Naive thymus-derived CD4-positive, alpha-beta T cell (primary cell): ENCODE measurements around the gene PIGV. TPM values are rescaled to one million over a fixed set of nuclear protein-coding genes. Genes with fewer than 3 reads are reported as not detected.

Source experiments
- ATAC-seq: fragments of 150-1000 bp; cut with Tn5 transposase; 2 replicates; pipeline ENCODE4 v1.10.0; 2021; ENCODE audit warnings: mild to moderate bottlenecking, moderate library complexity
- CTCF ChIA-PET: fragments of 350-600 bp; sonication (Branson Sonifier 250); formaldehyde crosslinking; loops from one replicate; lab custom pipeline; 2021; ENCODE audit warnings: antibody characterized with exemption; lab: Charles Lee
- POLR2A ChIA-PET: fragments of 350-600 bp; sonication (Branson Sonifier 250); formaldehyde crosslinking; loops from one replicate; lab custom pipeline; 2021; ENCODE audit warnings: antibody characterized with exemption, inconsistent platforms; lab: Charles Lee
- DNase-seq, 9 donors: peaks; one replicate each; pipeline versions ENCODE4 v3.0.0 to v3.0.0-alpha.2; 2020 to 2022; ENCODE audit warnings: mixed read lengths in 1 of 9
- H3K27ac ChIP-seq: one replicate; pipeline ENCODE4 v1.7.0; 2013; ENCODE audit warnings: mild to moderate bottlenecking, low read depth, low read length, moderate library complexity
- H3K27me3 ChIP-seq, 2 donors: one replicate each; pipeline ENCODE4 v1.7.0; 2013; ENCODE audit warnings: low read length in 2 of 2, mild to moderate bottlenecking in 2 of 2, moderate library complexity in 2 of 2; ENCODE audit not compliant: control insufficient read depth in 2 of 2, insufficient read depth in 2 of 2
- H3K36me3 ChIP-seq, 3 experiments: 1 replicate in 2 of 3; 2 replicates in 1 of 3; pipeline ENCODE4 v1.7.0; 2013; ENCODE audit warnings: low read length in 3 of 3, mild to moderate bottlenecking in 3 of 3, moderate library complexity in 1 of 3; ENCODE audit not compliant: insufficient read depth in 3 of 3, control insufficient read depth in 2 of 3
- H3K4me1 ChIP-seq, 2 donors: one replicate each; pipeline ENCODE4 v1.7.0; 2013; ENCODE audit warnings: low read length in 2 of 2, mild to moderate bottlenecking in 2 of 2, moderate library complexity in 1 of 2; ENCODE audit not compliant: control insufficient read depth in 2 of 2, insufficient read depth in 2 of 2
- H3K4me3 ChIP-seq: 2 replicates; pipeline ENCODE4 v1.7.0; 2013; ENCODE audit warnings: mild to moderate bottlenecking, low read length
- H3K9me3 ChIP-seq, 3 experiments: 1 replicate in 2 of 3; 2 replicates in 1 of 3; pipeline ENCODE4 v1.7.0; 2013; ENCODE audit warnings: low read length in 3 of 3; ENCODE audit not compliant: control insufficient read depth in 2 of 3
- H3K27ac Mint-ChIP-seq, 9 donors: one replicate each; pipeline ENCODE4 v1.8.0; 2020 to 2022; ENCODE audit warnings: mixed read lengths in 9 of 9, mild to moderate bottlenecking in 8 of 9, moderate library complexity in 5 of 9, inconsistent platforms in 2 of 9
- H3K27me3 Mint-ChIP-seq, 5 donors: one replicate each; pipeline ENCODE4 v1.8.0; 2021 to 2022; ENCODE audit warnings: mixed read lengths in 5 of 5, mild to moderate bottlenecking in 1 of 5
- H3K36me3 Mint-ChIP-seq, 5 donors: one replicate each; pipeline ENCODE4 v1.8.0; 2020 to 2022; ENCODE audit warnings: mixed read lengths in 5 of 5, mild to moderate bottlenecking in 3 of 5, inconsistent platforms in 1 of 5
- H3K4me1 Mint-ChIP-seq, 7 donors: one replicate each; pipeline ENCODE4 v1.8.0; 2020 to 2022; ENCODE audit warnings: mixed read lengths in 7 of 7, mild to moderate bottlenecking in 3 of 7, inconsistent platforms in 1 of 7
- H3K4me3 Mint-ChIP-seq, 10 donors: one replicate each; pipeline ENCODE4 v1.8.0; 2020 to 2022; ENCODE audit warnings: mild to moderate bottlenecking in 10 of 10, mixed read lengths in 10 of 10, moderate library complexity in 6 of 10, inconsistent platforms in 2 of 10
- H3K9me3 Mint-ChIP-seq, 11 donors: one replicate each; pipeline ENCODE4 v1.8.0; 2020 to 2022; ENCODE audit warnings: mixed read lengths in 11 of 11, mild to moderate bottlenecking in 4 of 11, inconsistent platforms in 1 of 11, moderate library complexity in 1 of 11
- intact Hi-C, 2 donors: fragments of 100-400 bp; cut with micrococcal nuclease; formaldehyde crosslinking; loops; one replicate each; pipeline ENCODE4 v1.15.1; 2023
- polyA plus RNA-seq, 2 donors: library from polyadenylated mRNA; unstranded; fragments of 300-500 nt; fragmentation: Illumina TruSeq; gene quantifications; one replicate each; pipeline ENCODE4 v1.2.3, GENCODE V29; 2021
- total RNA-seq, 6 experiments: library from RNA in 5 of 6; stranded (reverse) in 5 of 6; gene quantifications; 1 replicate in 5 of 6; 2 replicates in 1 of 6; pipeline ENCODE4 v1.2.3 and lab custom pipeline; 2021 to 2026

The PIGV gene
- total RNA-seq (10 to 100 TPM in 4 of 5 experiments, 1 to 10 TPM in 1; 8.4 to 17.9 (median 16.7) TPM), polyA plus RNA-seq (10 to 100 TPM in 1 of 2 donors, 1 to 10 TPM in 1; 7.0 to 11.3 TPM), total RNA-seq (lab: John Stamatoyannopoulos, UW) (12.9 reads per million, percentile 41 among the genes with 10 or more reads in this experiment)

DNA sequence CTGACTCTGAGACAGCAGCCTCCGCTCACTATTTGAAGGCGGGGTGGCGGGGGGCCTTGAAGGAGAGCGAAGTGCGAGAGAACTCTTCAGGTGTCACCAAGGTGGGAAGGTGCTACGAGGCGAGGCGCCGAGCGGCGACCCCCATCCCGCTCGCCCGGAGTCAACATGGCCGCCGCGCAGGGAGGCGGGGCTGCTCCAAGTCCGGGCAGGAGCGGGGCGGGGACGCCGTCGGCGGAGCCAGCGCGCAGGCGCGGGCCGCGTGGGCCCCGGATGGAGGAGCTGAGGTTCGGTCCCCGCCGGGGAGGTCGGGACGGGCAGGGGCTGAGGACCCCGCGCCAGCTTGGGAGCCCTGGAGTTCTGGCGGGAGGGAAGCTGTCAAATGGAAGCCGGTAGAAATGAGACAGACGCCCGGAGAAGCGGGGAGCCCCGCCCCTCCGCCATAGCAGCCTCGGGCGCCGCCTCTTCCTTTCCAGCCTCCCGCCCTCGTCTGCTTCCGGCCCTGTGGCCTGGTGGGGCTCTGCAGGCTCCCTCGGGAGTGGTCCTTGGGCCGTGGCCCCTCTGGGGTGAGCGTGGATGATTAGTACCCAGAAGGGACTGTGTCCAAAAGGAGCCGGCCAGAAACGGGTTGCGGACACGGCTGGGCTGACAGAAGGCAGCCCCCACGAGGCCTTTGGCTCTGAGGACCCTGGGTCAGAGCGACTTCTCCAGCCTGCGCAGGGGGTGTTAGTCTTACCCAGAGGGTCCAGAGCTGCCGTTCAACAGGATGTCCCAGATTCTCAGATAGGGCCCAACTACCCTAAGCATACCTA, at the start of gene PIGV:
Gene PIGV (plus strand): TSS at position 245 of the 809 bp plus-strand sequence. CDS start 2,866 bp downstream, outside the sequence.
- Histone ChIP-seq H3K9me3 (no peaks in the 10 kb centered on the region), H3K4me1 (peaks cover 41 to 42% of the 10 kb centered on the region in 2 donors), H3K36me3 (peaks cover 0 to 10% (median 0%) of the 10 kb centered on the region in 3 experiments), H3K27ac (peak within 1 kb of the TSS; percentile 95), H3K27me3 (no peaks in the 10 kb centered on the region), H3K4me3 (peak within 1 kb of the TSS; percentile 91)
- Mint-ChIP-seq H3K4me1 (peaks cover 38 to 74% (median 69%) of the 10 kb centered on the region in 7 donors), H3K27me3 (no peaks in the 10 kb centered on the region), H3K9me3 (peaks cover 0 to 4% (median 0%) of the 10 kb centered on the region in 11 donors), H3K4me3 (peak within 1 kb of the TSS; percentile 81 to 99 (median 90)), H3K36me3 (peaks cover 0 to 7% (median 5%) of the 10 kb centered on the region in 5 donors), H3K27ac (peak within 1 kb of the TSS; percentile 87 to 100 (median 99))
- DNase-seq (peak; percentile 81 to 95 (median 90)), ATAC-seq (peak; percentile 84)
- POLR2A ChIA-PET: interaction anchor here (0.6 to 8.5 kb wide), 34 partner anchors 9 to 287 kb away, joined by 3 to 383 read pairs (median 6); partner anchors contain the start of genes ARID1A, GPATCH3, GPN2 and RPS6KA1
- intact Hi-C loops: loop anchor here (1.0 to 5.0 kb wide), 10 partner anchors 44 to 317 kb away; no protein-coding TSS in a partner anchor
- CTCF ChIA-PET: interaction anchor here (0.8 to 5.9 kb wide), 27 partner anchors 10 to 288 kb away, joined by 3 to 207 read pairs (median 7); no protein-coding TSS in a partner anchor

DNA sequence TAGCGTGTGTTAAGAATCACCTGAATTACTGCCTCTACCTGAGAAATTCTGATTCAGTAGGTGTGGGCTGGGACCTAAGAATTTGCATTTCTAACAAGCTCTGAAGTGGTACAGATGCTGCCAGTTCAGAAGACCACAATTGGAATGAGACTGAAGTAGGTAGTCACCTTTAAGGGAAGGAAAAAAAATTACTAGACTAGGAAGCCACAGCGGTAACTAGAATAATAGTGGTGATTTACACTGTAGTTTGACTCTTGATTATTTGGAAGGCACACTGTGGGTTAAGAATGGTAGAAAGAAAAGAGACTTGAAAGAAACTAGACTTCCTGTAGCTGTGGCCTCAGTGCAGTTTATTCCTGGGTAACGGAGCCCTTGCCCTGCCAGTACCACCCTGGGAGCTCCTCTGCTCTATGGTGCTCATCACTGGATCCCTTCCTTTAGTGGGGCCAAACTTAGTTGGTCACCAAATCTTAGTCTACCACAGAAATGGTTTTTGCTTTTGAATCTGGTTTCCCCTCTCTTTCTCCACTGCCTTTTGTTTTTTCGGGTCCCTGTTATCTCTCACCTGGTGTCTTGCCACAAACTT, 48.3 kb upstream of the PIGV start:
- peak overlapping the region; percentile 29 for H3K4me3 ChIP-seq
- H3K27me3 ChIP-seq: no peaks in the 10 kb centered on the region
- H3K27ac Mint-ChIP-seq: peak overlapping the region; percentile 29 to 93 (median 88)
- peaks cover 0 to 32% (median 4%) of the 10 kb centered on the region in 3 experiments for H3K36me3 ChIP-seq
- ChIA-PET CTCF (interaction anchor here (0.6 to 2.4 kb wide), 5 partner anchors 9 to 305 kb away, joined by 3 to 12 read pairs (median 4); no protein-coding TSS in a partner anchor), POLR2A (interaction anchor here (0.5 to 7.6 kb wide), 15 partner anchors 8 to 57 kb away, joined by 3 to 41 read pairs (median 6); partner anchors contain the start of genes ARID1A and PIGV)
- no peaks in the 10 kb centered on the region for H3K27me3 Mint-ChIP-seq
- no peaks in the 10 kb centered on the region for H3K9me3 ChIP-seq
- H3K9me3 Mint-ChIP-seq: peaks cover 0 to 2% (median 0%) of the 10 kb centered on the region in 11 donors
- H3K36me3 Mint-ChIP-seq: peaks cover 10 to 38% (median 23%) of the 10 kb centered on the region in 5 donors
- H3K27ac ChIP-seq: peak overlapping the region; percentile 62
- peak; percentile 16 for ATAC-seq
- H3K4me1 ChIP-seq: peaks cover 40 to 65% of the 10 kb centered on the region in 2 donors
- H3K4me3 Mint-ChIP-seq: peak overlapping the region; percentile 52 to 89 (median 78)
- peaks cover 53 to 80% (median 68%) of the 10 kb centered on the region in 7 donors for H3K4me1 Mint-ChIP-seq
- intact Hi-C loops: no loop called here
- DNase-seq: peak in 7 of 9 donors; percentile 22 to 56 (median 37)

DNA sequence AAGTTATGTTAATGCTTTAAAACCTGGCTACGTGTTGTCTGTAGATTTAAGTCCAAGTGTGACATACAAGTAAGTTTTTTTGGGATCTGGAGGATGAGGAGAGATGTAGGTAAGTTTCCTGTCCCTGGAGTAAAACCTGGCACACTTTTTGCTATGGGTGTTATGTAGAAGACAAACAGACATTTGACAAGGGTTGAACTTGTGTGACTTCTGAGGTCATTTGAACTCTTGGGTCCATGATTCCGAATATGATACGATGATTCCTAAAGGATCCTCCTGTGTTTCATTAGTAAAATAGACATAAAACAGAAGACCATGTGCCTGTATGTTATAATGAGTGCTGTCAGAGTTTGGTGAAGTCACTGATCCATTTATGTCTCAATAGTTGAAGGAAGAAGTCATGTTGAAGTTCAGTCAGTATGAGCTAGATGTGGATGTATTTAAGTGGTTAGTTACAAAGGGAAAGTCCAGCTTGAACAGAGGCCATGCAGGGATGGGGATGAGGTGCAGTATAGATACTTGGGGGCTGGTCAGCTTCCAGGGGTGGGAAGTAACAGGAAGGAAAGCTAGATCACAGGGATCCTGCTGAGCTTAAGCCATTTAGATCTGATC, 47.6 kb upstream of the PIGV start:
- H3K9me3 Mint-ChIP-seq: peaks cover 0 to 2% (median 0%) of the 10 kb centered on the region in 11 donors
- peak overlapping the region; percentile 29 to 93 (median 88) for H3K27ac Mint-ChIP-seq
- peaks cover 10 to 41% (median 20%) of the 10 kb centered on the region in 5 donors for H3K36me3 Mint-ChIP-seq
- no peaks in the 10 kb centered on the region for H3K27me3 Mint-ChIP-seq
- peaks cover 0 to 30% (median 0%) of the 10 kb centered on the region in 3 experiments for H3K36me3 ChIP-seq
- peaks cover 54 to 83% (median 70%) of the 10 kb centered on the region in 7 donors for H3K4me1 Mint-ChIP-seq
- ATAC-seq (no peak), DNase-seq (no peak)
- H3K9me3 ChIP-seq: no peaks in the 10 kb centered on the region
- intact Hi-C loops: no loop called here
- peak overlapping the region; percentile 62 for H3K27ac ChIP-seq
- POLR2A ChIA-PET: interaction anchor here (0.7 to 7.6 kb wide), 10 partner anchors 7 to 48 kb away, joined by 3 to 41 read pairs (median 7); partner anchors contain the start of genes ARID1A and PIGV
- no peak overlapping the region for H3K4me3 ChIP-seq
- CTCF ChIA-PET: interaction anchor here (0.6 to 2.4 kb wide), 2 partner anchors 41 to 296 kb away, joined by 4 to 12 read pairs; no protein-coding TSS in a partner anchor
- no peaks in the 10 kb centered on the region for H3K27me3 ChIP-seq
- H3K4me3 Mint-ChIP-seq: peak overlapping the region in 9 of 10 donors; percentile 31 to 89 (median 79)
- H3K4me1 ChIP-seq: peaks cover 43 to 68% of the 10 kb centered on the region in 2 donors

DNA sequence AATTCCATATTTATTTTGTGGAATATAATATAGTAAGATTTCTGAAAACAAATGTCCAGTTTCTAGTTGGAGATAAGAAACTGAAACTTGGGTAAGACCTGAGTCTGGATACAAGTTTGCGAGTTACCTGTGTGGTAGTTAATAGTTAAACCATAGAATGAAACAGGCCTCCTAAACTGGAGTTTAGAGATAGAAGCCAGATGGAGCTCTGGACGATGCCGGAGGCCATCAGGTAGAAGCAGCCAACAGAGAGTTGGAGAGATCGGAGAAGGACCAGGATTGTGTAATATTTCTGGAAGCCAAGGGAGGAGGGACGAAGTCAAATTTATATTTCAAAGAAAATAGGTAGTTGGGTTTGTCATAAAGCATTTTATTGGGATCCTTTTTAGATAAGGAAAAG, 46.8 kb upstream of the PIGV start:
- peak overlapping the region; percentile 62 for H3K27ac ChIP-seq
- Mint-ChIP-seq H3K36me3 (peaks cover 10 to 38% (median 15%) of the 10 kb centered on the region in 5 donors), H3K9me3 (no peaks in the 10 kb centered on the region), H3K4me3 (peak overlapping the region in 3 of 10 donors; percentile 16 to 39 (median 17)), H3K27me3 (no peaks in the 10 kb centered on the region), H3K27ac (peak overlapping the region; percentile 44 to 92 (median 82)), H3K4me1 (peaks cover 48 to 82% (median 69%) of the 10 kb centered on the region in 7 donors)
- ATAC-seq (no peak), DNase-seq (no peak)
- no peaks in the 10 kb centered on the region for H3K27me3 ChIP-seq
- peaks cover 51 to 77% of the 10 kb centered on the region in 2 donors for H3K4me1 ChIP-seq
- POLR2A ChIA-PET: interaction anchor here (0.6 to 7.6 kb wide), 4 partner anchors 10 to 47 kb away, joined by 4 to 55 read pairs (median 23); partner anchors contain the start of genes ARID1A and PIGV
- CTCF ChIA-PET: no interaction called here
- intact Hi-C loops: no loop called here
- peaks cover 0 to 24% (median 0%) of the 10 kb centered on the region in 3 experiments for H3K36me3 ChIP-seq
- H3K9me3 ChIP-seq: no peaks in the 10 kb centered on the region
- no peak overlapping the region for H3K4me3 ChIP-seq

DNA sequence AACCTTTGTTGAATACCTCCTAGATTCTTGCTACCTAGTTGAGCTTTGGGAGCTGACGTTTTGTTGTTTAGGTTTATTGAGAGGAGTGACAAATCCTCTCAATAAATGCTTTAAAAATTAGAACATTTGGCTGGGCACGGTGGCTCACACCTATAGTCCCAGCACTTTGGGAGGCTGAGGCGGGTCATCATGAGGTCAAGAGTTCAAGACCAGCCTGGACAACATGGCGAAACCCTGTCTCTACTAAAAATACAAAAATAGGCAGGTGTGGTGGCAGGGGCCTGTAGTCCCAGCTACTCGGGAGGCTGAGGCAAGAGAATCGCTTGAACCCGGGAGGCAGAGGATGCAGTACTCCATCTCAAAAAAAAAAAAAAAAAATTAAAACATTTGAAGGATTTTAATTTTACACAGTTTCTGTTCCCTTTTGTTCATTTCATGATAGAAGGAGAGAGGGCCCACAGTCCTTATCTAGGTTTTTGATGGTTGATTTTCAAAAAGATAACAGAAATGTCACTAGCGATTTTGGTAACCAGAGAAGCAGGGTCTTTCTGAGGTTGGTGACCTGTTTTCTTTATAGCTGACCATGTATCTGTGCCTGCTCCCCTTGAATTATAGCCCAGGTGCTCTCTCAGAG, 44.2 kb upstream of the PIGV start:
- peaks cover 49 to 90% of the 10 kb centered on the region in 2 donors for H3K4me1 ChIP-seq
- H3K27ac ChIP-seq: peak overlapping the region; percentile 62
- ChIA-PET CTCF (interaction anchor here (0.6 to 2.2 kb wide), 6 partner anchors 14 to 142 kb away, joined by 3 to 7 read pairs (median 5); no protein-coding TSS in a partner anchor), POLR2A (interaction anchor here (0.6 to 7.6 kb wide), 18 partner anchors 15 to 242 kb away, joined by 3 to 55 read pairs (median 5); partner anchors contain the start of genes ARID1A, GPATCH3 and PIGV)
- H3K4me3 ChIP-seq: peak overlapping the region; percentile 39
- no peaks in the 10 kb centered on the region for H3K9me3 Mint-ChIP-seq
- H3K4me3 Mint-ChIP-seq: peak overlapping the region; percentile 69 to 86 (median 77)
- H3K27me3 ChIP-seq: no peaks in the 10 kb centered on the region
- H3K27ac Mint-ChIP-seq: peak overlapping the region; percentile 63 to 97 (median 90)
- ATAC-seq (no peak), DNase-seq (no peak)
- H3K4me1 Mint-ChIP-seq: peaks cover 61 to 95% (median 85%) of the 10 kb centered on the region in 7 donors
- peaks cover 10 to 49% (median 29%) of the 10 kb centered on the region in 5 donors for H3K36me3 Mint-ChIP-seq
- peaks cover 0 to 21% (median 0%) of the 10 kb centered on the region in 3 experiments for H3K36me3 ChIP-seq
- intact Hi-C loops: loop anchor here (1.0 to 2.0 kb wide), 8 partner anchors 10 to 199 kb away; partner anchors contain the start of gene PIGV (in 2 of the 2)
- H3K9me3 ChIP-seq: no peaks in the 10 kb centered on the region
- H3K27me3 Mint-ChIP-seq: no peaks in the 10 kb centered on the region
